NCI-H1105 (cell line): Measurements from ENCODE around the gene CDK2AP2.
"Not testable (repeated sequence)": the region's sequence is repeated elsewhere in the genome, so short reads cannot be mapped to it uniquely, and the experiment has no call there.

Experiments used
- DNase-seq: peaks from one replicate; lab custom pipeline; 2025; lab: John Stamatoyannopoulos, UW

Gene CDK2AP2

DNA sequence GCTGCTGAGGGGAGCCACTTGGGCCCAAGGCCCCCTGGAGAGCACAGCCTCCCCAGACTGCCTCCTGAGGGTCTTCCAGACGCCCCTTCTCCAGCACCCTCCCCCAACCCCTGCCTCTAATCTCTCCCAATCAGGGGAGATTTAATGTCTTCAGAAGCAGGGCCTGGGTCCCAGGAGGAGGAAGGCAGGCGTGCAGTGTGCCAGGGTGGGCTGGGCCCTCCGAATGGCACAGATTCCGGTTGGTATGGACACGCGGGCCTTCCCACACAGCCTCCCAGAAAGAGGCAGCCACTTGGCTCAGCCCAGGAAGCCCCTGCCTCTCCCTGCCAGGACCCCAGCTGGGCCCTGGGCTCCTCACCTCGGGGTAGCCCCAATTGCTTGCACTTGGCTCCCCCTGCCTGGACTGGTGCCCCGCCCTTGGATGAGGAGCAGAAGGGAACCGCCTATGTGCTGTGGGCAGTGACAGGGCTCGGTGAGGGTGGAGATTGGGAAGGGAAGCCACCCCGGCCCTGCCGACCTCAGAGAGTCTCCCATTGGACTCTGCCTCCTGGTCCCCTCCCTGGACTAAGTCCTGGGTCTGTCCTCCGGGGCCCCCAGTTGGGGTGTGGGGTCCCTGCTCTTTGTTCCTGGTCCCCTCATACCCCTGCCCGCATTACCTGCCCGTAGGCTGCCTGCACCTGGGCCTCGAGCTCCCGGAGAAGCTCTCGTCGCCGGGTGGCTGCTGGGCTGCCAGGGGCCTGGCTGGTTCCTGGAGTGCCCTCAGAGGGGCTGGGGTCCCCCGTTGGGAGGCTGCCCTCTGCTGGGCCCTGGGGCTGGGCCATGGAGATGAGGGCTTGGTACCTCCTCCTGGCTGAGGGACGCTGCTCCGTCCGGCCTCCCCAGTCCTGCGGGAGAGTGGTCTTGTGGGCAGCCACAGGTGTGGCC is 15.9 kb upstream of the CDK2AP2 start:
- DNase-seq, result no peak

DNA sequence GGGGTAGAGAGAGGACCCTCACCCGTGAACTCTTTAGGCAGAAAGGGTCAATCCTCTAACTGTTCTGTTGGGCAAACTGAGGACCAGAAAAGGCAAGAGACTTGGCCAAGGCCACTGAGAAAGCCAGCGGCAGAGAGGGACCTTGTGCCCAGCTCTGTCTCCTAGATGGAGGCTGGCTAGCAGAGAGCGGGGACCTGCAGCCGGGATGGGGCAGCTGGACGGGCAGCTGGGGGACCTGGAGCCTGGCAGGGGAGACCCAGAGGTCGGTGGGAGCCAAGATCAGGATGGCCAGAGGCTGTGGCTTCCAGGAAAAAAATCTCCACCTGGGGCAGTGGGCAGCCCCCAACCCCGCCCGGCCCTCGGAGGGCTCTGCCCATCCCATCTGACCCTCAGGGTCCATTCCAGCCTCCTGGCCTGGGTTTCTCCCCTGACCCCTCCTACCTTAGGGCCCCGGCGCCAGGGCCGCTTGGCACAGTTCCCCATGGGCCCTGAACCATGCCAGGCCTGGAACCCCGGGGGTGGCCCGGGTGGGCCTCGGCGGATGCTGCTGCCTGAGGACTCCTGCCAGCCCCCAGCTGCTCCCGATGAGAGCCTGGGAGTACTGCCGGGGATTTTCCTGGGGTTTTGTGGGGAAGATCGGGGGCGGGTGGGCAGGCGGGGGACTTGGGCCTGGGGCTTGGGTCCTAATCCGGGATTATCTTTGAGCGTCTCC is 15.0 kb upstream of the CDK2AP2 start, which contains the start of gene CABP2:
CABP2 (minus strand) TSS at position 603 of the 712 bp plus-strand sequence; CDS start at position 483, 120 bp downstream.
- DNase-seq, result no peak

DNA sequence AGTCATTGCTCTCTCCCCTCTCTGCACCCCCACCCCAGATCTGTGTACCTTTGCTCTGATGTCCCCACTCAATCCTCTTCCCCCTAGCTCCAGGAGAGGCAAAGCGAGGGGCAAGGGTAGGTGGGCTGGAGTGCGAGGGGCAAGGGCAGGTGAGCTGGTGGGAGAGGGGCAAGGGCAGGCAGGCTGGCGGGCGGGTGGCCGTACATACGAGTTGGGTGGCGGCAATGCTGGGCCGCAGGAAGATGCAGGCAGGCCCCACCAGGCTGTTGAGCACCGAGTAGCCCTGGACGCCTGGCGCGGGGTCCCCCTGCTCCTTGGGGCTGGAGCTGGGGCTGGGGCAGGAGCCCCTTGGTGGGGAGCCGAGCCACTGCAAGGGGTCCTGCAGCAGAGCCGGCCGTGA is 14.4 kb upstream of the CDK2AP2 start:
- DNase-seq, result no peak

DNA sequence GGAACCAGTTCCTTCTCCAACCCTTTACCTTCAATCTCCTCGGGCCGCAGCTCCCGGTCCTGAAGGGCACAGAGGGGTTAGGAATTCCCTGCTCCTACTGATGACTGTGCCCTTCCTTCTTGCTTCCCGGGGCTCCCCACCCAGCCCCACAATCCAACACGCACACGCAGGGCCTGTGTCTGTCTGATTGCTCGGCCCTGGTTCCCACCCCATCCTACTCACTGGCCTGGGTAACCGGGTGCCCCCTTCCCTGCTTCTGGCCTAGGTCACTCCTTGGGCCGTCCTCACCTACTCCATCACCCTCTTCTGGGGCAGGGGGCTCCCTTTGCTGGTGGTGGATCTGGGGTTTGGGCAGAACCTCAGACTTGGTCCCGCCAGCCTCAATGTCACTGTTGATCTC is 14.0 kb upstream of the CDK2AP2 start:
- DNase-seq, result no peak

- DNase-seq, result no peak
These were observed 13.2 kb upstream of the CDK2AP2 start for GRCh38 chr11:67520856-67521824.

GRCh38 chr11:67519726-67520125 is 11.8 kb upstream of the CDK2AP2 start:
- DNase-seq, result no peak

DNA sequence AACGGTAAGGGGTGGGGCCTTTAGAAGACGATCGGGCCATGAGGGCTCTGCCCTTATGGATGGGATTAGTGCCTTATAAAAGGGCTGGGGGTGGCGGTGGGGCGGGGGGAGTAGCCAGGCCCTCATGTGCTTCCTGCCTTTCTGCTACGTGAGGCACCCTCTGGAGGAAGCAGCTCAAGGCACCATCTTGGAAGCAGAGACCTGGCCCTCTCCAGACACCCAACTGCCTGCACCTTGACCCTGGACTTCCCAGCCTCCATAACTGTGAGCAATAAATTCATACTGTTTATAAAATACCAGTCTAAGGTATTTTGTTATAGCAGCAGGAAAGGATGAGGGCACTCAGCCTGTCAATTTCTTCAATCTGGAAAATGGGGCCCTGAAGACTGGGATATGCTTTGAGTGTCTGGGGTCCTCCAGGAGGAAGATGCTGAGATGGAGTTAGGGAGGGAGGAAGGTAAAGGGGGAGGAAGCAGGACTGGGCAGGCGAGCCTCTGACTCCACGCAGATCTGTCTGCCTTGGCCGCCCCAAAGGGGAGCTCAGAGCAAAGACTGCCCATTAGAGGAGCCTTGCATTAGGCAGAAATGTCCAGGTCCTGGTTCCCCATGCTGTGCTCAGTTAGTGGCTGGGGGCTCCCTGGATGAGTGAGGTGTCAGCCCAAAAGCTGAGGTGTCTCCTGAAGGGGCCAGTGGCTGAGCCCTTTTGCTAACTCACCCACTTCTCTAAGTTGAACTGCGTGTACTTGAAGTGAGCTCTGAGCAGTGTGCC is 10.0 kb upstream of the CDK2AP2 start:
- DNase-seq, result no peak

DNA sequence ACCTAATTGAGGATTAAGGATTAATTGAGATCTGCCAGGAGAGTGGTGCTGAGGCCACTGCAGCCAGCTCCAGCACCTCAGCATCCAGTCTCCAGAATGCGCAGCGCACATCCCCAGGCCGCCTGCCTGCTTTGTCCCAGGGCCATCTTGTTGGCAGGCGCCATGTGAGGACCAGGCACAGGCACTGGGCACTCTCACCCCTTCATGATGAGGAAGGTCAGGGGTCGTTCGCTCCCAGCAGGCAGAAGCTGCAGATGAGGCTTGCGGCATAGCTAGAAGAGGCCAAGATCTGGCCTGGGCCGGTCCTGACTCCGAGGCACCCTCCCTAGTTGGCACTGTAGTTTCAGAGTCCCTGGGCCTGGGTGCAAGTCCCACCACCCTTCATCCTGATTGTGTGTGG is 8.8 kb upstream of the CDK2AP2 start:
- no peak for DNase-seq

GRCh38 chr11:67514116-67514515 is 6.2 kb upstream of the CDK2AP2 start:
- no peak for DNase-seq

- not testable (repeated sequence) for DNase-seq
These were observed 3.6 kb upstream of the CDK2AP2 start for GRCh38 chr11:67511558-67511957.

DNA sequence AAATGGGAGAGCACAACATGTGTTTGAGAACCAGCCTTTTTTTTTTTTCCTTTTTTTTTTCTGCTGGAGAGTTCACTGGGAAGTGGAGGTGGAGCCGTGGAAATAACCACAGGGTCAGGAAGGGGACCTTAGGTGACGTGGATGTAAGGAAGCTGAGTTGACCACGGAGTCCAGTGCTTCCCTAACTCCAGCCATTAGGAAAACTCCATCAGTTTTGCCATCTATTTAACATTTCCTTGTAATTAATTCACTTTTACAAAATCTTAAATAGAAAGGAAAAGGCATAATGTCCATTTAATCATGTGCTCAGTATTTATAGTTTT is 2.0 kb upstream of the CDK2AP2 start:
- DNase-seq, result no peak

DNA sequence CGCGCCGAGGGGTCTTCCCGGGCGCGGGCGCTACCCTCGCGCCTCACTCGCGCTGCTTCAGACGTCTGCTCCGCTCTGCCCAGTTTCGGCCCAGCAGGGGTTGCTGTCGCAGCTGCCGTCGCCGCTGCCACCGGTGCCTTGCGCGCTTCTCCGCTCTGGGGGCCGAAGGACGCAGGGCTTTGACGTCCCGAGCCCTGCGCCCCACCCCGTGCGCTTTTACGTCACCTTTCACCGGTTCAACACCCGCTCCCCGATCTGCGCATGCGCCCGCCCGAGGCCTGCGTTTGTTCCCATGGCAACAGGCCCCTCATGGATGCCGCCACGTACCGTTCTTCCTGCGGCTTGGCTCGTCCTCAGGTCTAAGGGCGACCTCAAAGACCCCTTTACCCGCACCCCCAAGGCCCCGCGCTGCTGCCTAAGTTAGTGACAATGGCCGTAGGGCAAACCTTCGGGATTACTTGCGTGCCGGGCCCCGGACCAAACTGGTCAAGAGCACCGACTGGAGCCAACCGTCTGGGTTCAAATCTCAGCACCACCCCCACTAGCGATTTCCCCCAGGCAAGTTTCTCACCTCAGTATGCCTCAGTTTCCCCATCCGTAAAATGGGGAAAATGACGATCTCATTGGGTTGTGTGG is 642 bp upstream of the CDK2AP2 start:
- peak; percentile 98 for DNase-seq

DNA sequence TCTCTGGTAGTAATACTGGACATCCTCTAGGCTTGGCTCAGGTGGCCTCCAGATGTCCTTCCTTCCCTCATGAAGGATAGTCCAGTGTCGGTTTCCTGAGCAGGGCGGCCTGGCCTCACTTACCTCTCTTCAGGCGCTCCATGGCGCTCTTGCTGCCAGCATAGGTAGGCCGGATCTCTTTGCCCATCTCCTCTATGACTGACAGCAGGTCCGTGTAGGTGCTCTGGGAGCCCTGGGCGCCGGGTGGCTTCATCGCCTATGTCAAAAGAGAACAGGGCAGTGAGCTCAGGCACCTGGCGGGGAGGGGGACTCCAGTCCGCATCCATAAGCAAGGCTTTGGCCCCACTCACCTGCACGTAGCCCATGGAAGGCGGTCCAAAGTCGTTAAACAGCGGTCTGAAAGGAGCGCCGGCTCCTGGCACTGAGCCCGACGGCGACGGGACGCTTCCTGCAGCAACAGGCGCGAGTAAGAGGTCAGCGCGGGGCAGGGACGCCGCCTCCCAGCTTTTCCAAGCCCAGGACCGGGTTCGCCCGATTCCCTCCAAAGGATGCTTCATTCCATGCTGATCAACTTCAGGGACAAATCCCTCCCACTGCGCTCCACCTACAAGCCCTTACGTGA is 609 bp downstream of the CDK2AP2 start:
- DNase-seq, result no peak

GRCh38 chr11:67506426-67507051 is 1.4 kb downstream of the CDK2AP2 start:
- DNase-seq, result no peak

GRCh38 chr11:67505605-67506396 is 2.2 kb downstream of the CDK2AP2 start:
- DNase-seq, result peak; percentile 85

GRCh38 chr11:67504950-67505581 is 2.9 kb downstream of the CDK2AP2 start, which contains the start of gene PITPNM1:
Gene PITPNM1 (minus strand): TSS chr11:67505363. CDS start chr11:67504180, 1,183 bp downstream.
- peak; percentile 27 for DNase-seq

DNA sequence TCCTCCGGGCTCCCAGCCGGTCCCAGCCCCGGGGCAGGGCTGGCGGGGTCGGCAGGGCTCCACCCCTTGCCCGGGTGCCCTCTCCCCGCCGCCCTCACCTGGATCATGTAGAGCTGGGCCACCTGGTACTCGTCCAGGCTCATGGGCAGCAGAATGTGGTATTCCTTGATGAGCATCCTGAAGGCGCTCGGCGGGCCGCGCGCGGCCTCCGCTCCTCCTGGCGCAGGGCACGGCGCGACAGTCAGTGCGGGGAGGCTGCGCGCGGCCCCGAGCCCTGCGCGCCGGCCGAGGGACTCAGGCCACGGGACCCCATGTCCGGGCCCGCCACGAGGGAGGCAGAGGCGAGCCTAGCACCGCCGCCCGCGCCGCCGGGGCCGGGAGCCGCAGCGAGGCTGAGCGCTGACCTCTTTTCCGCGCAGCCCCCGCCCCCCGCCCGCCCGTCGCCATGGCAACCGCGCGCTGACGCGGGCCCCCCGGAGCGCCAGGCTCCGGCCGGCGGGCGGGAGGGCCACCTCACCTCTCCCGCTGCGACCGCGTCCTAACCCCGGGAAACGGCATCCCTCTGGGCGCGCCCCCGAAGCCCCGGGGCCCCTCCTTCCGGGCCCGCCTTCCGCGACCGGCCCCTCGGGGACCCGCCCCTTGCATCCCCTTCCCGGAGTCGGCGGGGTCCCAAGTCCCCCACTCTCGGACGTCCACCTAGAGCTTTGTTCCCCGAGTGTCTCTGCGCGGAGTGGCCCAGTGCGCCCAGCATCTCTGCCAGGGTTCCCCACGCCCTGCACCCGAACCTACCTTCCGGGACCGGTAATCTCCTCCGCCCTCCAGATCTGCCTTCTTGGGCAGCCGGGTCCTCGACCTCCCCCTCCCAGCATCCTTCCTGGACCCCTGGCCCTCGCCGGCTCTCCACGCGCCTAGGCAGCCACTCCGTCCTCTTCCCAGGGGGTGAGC is 3.7 kb downstream of the CDK2AP2 start:
- DNase-seq, result peak; percentile 13
